ENCODE data around the gene TACC3. TPM values are rescaled to one million over a fixed set of nuclear protein-coding genes. Genes with fewer than 3 reads are reported as not detected.
A peak's percentile ranks its signal among the peaks of the same experiment; 100 is the strongest.

Gene TACC3
- total and polyA plus RNA-seq, 9 donors = 2.1 to 10.4 (median 6.0) TPM

GRCh38 chr4:1762264-1763010, 41.1 kb downstream of the TACC3 start:
- Histone ChIP-seq H3K4me1 (ENCODE audit: insufficient read depth) (peaks cover 2% of the 10 kb centered on the region), H3K27me3 (no peaks in the 10 kb centered on the region), H3K36me3 (no peaks in the 10 kb centered on the region), H3K27ac (no peak overlapping the region), H3K9me3 (no peaks in the 10 kb centered on the region), H3K4me3 (no peak overlapping the region)
- 80 to 89% (median 88%) methylated on average over 18 to 20 of the region's 20 CpGs for WGBS, 3 donors
- TF ChIP-seq, protein P1, sequence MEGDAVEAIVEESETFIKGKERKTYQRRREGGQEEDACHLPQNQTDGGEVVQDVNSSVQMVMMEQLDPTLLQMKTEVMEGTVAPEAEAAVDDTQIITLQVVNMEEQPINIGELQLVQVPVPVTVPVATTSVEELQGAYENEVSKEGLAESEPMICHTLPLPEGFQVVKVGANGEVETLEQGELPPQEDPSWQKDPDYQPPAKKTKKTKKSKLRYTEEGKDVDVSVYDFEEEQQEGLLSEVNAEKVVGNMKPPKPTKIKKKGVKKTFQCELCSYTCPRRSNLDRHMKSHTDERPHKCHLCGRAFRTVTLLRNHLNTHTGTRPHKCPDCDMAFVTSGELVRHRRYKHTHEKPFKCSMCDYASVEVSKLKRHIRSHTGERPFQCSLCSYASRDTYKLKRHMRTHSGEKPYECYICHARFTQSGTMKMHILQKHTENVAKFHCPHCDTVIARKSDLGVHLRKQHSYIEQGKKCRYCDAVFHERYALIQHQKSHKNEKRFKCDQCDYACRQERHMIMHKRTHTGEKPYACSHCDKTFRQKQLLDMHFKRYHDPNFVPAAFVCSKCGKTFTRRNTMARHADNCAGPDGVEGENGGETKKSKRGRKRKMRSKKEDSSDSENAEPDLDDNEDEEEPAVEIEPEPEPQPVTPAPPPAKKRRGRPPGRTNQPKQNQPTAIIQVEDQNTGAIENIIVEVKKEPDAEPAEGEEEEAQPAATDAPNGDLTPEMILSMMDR (IDR thresholded peaks at IDR 0.05) = no peak
- TF ChIP-seq POLR2A (IDR thresholded peaks at IDR 0.05) = no peak
- TF ChIP-seq EP300 (IDR thresholded peaks at IDR 0.05) = no peak
- intact Hi-C loops (cut with DNase I) = no loop called here
- DNase-seq = no peak

- H3K36me3 ChIP-seq = no peaks in the 10 kb centered on the region
- no peaks in the 10 kb centered on the region for H3K9me3 ChIP-seq
- no peaks in the 10 kb centered on the region for H3K27me3 ChIP-seq
- H3K4me1 ChIP-seq (ENCODE audit: insufficient read depth) = peaks cover 2% of the 10 kb centered on the region
- WGBS, 3 donors = 18 to 26% (median 23%) methylated on average over 25 to 31 of the region's 31 CpGs
- intact Hi-C loops (cut with DNase I) = no loop called here
- no peak overlapping the region for H3K27ac ChIP-seq
- no peak overlapping the region for H3K4me3 ChIP-seq
- TF ChIP-seq POLR2A (IDR thresholded peaks at IDR 0.05) (no peak), EP300 (IDR thresholded peaks at IDR 0.05) (no peak)
- TF ChIP-seq, protein P1 (IDR thresholded peaks at IDR 0.05) = no peak
- no peak for DNase-seq
These were observed 41.8 kb downstream of the TACC3 start for GRCh38 chr4:1763070-1763549.

DNA sequence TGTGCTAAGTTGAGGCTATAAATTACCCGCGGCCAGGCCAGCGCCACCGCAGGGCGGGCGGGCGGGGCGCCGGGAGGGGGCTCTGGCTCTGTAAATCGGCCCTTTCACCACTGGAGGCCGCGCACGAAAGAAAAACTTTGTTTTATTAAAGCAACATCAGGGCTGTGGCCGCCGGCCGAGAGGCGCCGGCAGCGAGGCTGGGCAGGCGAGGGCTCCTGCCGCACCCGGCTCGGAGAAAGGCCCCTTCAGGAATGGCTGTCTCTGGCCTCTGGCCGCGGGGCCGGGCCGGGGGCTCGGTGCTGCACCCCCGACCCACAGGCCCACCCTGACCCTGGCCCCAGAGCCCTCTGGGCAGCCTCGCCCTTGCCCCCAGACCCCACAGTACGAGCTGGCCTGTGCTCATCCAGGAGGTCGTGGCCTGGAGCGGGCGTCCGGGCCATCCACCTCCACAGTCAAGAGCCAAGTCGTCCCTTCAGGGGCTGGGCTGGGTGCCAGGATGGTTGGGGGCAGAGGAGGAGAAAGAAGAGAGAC, 42.3 kb downstream of the TACC3 start:
- intact Hi-C loops (cut with DNase I) = no loop called here
- Histone ChIP-seq H3K4me3 (no peak overlapping the region), H3K4me1 (ENCODE audit: insufficient read depth) (peaks cover 2% of the 10 kb centered on the region), H3K9me3 (no peaks in the 10 kb centered on the region), H3K27ac (no peak overlapping the region), H3K36me3 (no peaks in the 10 kb centered on the region), H3K27me3 (no peaks in the 10 kb centered on the region)
- WGBS, 3 donors = 4 to 6% (median 5%) methylated on average over 33 to 36 of the region's 36 CpGs
- TF ChIP-seq EP300 (IDR thresholded peaks at IDR 0.05) (no peak), POLR2A (IDR thresholded peaks at IDR 0.05) (no peak)
- TF ChIP-seq, protein P1 (IDR thresholded peaks at IDR 0.05) = no peak
- DNase-seq = peak; percentile 45 to 69 (median 53)

DNA sequence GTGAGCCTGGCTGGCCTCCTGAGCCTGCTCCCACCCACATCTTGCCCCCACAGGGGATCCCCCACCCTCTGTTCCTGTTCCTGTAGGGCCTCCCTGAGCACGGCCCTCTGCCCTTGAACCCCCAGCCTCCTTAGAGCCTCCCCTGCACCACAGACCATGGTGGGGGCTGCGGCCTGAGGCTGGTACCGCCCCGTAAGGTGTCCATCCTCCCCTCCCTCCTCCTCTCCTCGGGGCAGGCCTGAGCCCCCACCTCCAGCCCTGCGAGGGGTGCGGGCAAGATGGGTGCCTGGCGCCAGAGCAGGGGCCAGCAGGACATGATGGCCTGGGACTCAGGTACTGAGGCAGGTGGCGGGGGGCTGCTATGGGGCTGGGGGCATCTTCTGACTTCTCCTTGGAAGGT, 43.3 kb downstream of the TACC3 start:
- H3K36me3 ChIP-seq = no peaks in the 10 kb centered on the region

More for the DNA sequence above, 43.3 kb downstream of the TACC3 start:
- H3K4me1 ChIP-seq (ENCODE audit: insufficient read depth) = peaks cover 2% of the 10 kb centered on the region
- DNase-seq = no peak
- TF ChIP-seq, protein P1 (IDR thresholded peaks at IDR 0.05) = no peak
- TF ChIP-seq EP300 (IDR thresholded peaks at IDR 0.05) (no peak), POLR2A (IDR thresholded peaks at IDR 0.05) (no peak)
- no peak overlapping the region for H3K4me3 ChIP-seq
- no peaks in the 10 kb centered on the region for H3K9me3 ChIP-seq
- H3K27me3 ChIP-seq = no peaks in the 10 kb centered on the region
- intact Hi-C loops (cut with DNase I) = no loop called here
- 78 to 92% (median 91%) methylated on average over 3 to 9 of the region's 9 CpGs for WGBS, 3 donors
- no peak overlapping the region for H3K27ac ChIP-seq
